Measurements from ENCODE around the gene USP5. TPM values are rescaled to one million over a fixed set of nuclear protein-coding genes. Genes with fewer than 3 reads are reported as not detected.

USP5 gene
- polyA plus RNA-seq, 1 experiment, result 90.0 TPM

DNA sequence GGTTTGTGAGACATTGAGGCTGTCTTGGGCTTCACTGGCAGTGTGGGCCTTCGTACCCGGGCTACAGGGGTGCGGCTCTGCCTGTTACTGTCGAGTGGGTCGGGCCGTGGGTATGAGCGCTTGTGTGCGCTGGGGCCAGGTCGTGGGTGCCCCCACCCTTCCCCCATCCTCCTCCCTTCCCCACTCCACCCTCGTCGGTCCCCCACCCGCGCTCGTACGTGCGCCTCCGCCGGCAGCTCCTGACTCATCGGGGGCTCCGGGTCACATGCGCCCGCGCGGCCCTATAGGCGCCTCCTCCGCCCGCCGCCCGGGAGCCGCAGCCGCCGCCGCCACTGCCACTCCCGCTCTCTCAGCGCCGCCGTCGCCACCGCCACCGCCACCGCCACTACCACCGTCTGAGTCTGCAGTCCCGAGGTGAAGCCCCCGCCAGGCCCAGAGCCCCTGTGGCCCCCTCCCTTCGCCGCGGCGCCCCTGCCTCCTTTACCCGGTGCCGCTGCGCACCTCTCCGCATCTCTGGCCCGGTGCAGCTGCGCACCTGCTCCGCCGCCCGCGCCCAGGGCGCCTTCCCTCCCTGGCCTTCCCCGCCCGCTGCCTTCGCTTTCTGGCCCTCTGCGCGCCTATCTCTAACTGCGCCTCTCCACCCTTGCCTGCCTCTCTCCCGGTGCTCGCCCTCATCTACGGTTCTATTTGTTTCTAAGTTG, 62.4 kb downstream of the USP5 start, which contains the start of gene ENO2:
Gene ENO2 (plus strand): TSS at position 335 of the 701 bp plus-strand sequence. CDS start 1,253 bp downstream, outside the sequence.
- CTCF ChIA-PET, result interaction anchor here (1.0 to 4.6 kb wide), 7 partner anchors 9 to 50 kb away, joined by 3 to 20 read pairs (median 6); partner anchors contain the start of genes SPSB2 and TPI1
- POLR2A ChIA-PET, result interaction anchor here (0.6 kb wide), 2 partner anchors 11 to 20 kb away, joined by 4 to 8 read pairs; no protein-coding TSS in a partner anchor
- peaks cover 11% of the 10 kb centered on the region for H3K36me3 ChIP-seq (ENCODE audit: control insufficient read depth, insufficient read depth, low read length)
- no peak for DNase-seq (ENCODE audit: low read depth)
- no peaks in the 10 kb centered on the region for H3K27me3 ChIP-seq (ENCODE audit: control insufficient read depth, insufficient read depth, low read length)
- peak within 1 kb of the TSS; percentile 91 for H3K4me3 ChIP-seq (ENCODE audit: low read depth, low read length)
- TF ChIP-seq, protein P1, sequence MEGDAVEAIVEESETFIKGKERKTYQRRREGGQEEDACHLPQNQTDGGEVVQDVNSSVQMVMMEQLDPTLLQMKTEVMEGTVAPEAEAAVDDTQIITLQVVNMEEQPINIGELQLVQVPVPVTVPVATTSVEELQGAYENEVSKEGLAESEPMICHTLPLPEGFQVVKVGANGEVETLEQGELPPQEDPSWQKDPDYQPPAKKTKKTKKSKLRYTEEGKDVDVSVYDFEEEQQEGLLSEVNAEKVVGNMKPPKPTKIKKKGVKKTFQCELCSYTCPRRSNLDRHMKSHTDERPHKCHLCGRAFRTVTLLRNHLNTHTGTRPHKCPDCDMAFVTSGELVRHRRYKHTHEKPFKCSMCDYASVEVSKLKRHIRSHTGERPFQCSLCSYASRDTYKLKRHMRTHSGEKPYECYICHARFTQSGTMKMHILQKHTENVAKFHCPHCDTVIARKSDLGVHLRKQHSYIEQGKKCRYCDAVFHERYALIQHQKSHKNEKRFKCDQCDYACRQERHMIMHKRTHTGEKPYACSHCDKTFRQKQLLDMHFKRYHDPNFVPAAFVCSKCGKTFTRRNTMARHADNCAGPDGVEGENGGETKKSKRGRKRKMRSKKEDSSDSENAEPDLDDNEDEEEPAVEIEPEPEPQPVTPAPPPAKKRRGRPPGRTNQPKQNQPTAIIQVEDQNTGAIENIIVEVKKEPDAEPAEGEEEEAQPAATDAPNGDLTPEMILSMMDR (IDR thresholded peaks at IDR 0.05; ENCODE audit: insufficient read depth, low read depth, low read length), result no peak

DNA sequence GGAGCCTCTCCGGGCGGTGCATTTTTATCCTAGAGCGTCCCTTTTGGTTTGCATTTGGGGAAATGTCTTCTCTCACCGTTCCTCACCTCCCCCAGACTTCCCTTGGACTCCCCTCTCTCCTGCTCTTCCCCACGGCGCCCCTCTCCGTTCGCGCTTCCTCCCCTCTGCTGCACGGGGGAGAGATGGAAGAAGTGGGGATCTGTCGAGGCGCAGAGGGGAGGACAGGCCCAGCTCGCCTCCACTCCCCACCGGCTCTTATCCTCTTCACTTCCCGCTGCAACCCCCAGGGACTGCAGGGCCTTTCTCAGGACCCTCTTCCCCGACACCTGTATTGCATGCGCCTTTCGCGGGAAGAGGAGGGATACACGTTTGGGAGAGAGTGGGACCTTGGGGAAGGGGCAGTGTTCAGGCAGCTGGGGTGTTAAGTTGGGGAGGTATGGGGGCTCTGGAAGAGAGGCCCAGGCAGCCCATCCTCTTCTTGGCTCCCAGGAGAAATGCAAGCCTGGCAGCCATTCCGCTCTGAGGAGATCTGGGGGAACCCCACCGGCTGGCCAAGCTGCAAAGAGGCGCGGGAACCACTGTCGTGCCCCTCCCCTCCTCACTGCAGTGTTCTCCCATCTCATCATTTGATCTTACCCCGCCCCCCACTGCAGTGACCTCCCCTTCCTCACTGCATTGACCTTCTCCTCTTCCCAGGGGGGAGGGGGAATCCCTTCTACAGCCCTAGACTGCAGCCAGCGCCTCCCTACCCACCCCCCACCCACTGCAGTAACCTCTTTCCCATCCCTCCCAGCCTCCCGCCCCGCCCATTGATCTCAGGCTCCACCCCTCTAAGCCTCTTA, 63.2 kb downstream of the USP5 start:
- TF ChIP-seq, protein P1 (IDR thresholded peaks at IDR 0.05; ENCODE audit: insufficient read depth, low read depth, low read length), result no peak
- no peaks in the 10 kb centered on the region for H3K27me3 ChIP-seq (ENCODE audit: control insufficient read depth, insufficient read depth, low read length)
- POLR2A ChIA-PET, result interaction anchor here (0.6 kb wide), 1 partner anchor 20 kb away, joined by 8 read pairs; no protein-coding TSS in a partner anchor
- H3K36me3 ChIP-seq (ENCODE audit: control insufficient read depth, insufficient read depth, low read length), result peaks cover 11% of the 10 kb centered on the region
- CTCF ChIA-PET, result interaction anchor here (1.0 to 4.6 kb wide), 7 partner anchors 8 to 50 kb away, joined by 3 to 20 read pairs (median 6); partner anchors contain the start of genes SPSB2 and TPI1
- DNase-seq (ENCODE audit: low read depth), result no peak
- H3K4me3 ChIP-seq (ENCODE audit: low read depth, low read length), result peak overlapping the region; percentile 91

DNA sequence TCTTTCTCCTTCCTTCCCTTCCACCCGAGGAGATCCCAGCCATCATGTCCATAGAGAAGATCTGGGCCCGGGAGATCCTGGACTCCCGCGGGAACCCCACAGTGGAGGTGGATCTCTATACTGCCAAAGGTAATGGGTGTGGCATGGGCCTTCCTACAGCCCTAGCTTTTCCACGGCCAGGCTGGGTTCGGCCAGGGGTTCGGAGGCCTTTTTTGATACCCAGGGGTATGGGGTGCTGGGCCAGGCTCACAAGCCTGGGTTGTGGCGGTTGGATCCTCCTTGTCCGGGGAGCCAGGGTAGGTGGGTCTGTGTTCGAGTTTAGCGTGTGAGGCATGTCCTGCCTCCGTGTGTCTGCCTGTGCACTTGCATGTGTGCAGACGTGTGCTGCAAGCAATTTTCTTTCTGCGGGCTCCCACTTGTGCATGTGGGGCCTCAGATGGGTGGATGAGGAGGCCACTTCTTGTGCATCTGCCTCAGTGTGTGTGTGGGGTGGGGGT, 63.9 kb downstream of the USP5 start:
- ChIA-PET POLR2A (no interaction called here), CTCF (interaction anchor here (1.5 to 4.6 kb wide), 2 partner anchors 43 to 47 kb away, joined by 4 to 20 read pairs; partner anchors contain the start of gene SPSB2)
- TF ChIP-seq, protein P1 (IDR thresholded peaks at IDR 0.05; ENCODE audit: insufficient read depth, low read depth, low read length), result no peak
- Histone ChIP-seq H3K4me3 (ENCODE audit: low read depth, low read length) (peak overlapping the region; percentile 91), H3K27me3 (ENCODE audit: control insufficient read depth, insufficient read depth, low read length) (no peaks in the 10 kb centered on the region), H3K36me3 (ENCODE audit: control insufficient read depth, insufficient read depth, low read length) (peaks cover 11% of the 10 kb centered on the region)
- no peak for DNase-seq (ENCODE audit: low read depth)

Other genes starting within 250 kb of the USP5 start
- gene CHD4, start 244.8 kb upstream of the USP5 start, polyA plus RNA-seq (2011; rRNA removed), result 69.8 and 87.6 TPM in 2 replicates
- 0.05 TPM in 1 of 2 replicates, not detected in the other for gene LPAR5, start 216.2 kb upstream of the USP5 start, polyA plus RNA-seq (2011; rRNA removed)
- gene ACRBP, start 204.7 kb upstream of the USP5 start, polyA plus RNA-seq (2011; rRNA removed), result 0.17 and 0.40 TPM in 2 replicates
- gene ING4, start 189.0 kb upstream of the USP5 start, polyA plus RNA-seq (2011; rRNA removed), result 43.0 and 61.0 TPM in 2 replicates
- 38.8 and 57.0 TPM in 2 replicates for gene ZNF384, start 162.8 kb upstream of the USP5 start, polyA plus RNA-seq (2011; rRNA removed)
- 0.44 and 0.59 TPM in 2 replicates for gene PIANP, start 151.3 kb upstream of the USP5 start, polyA plus RNA-seq (2011; rRNA removed)
- gene COPS7A, start 128.1 kb upstream of the USP5 start, polyA plus RNA-seq (2011; rRNA removed), result 128 and 200 TPM in 2 replicates
- 287 and 345 TPM in 2 replicates for gene MLF2, start 99.0 kb upstream of the USP5 start, polyA plus RNA-seq (2011; rRNA removed)
- 234 and 241 TPM in 2 replicates for gene PTMS, start 85.8 kb upstream of the USP5 start, polyA plus RNA-seq (2011; rRNA removed)
- gene LAG3, start 79.6 kb upstream of the USP5 start, polyA plus RNA-seq (2011; rRNA removed), result 0.28 and 0.50 TPM in 2 replicates
- gene CD4, start 62.6 kb upstream of the USP5 start, polyA plus RNA-seq (2011; rRNA removed), result 0.33 and 0.42 TPM in 2 replicates
- 3.3 and 6.6 TPM in 2 replicates for gene GPR162, start 30.3 kb upstream of the USP5 start, polyA plus RNA-seq (2011; rRNA removed)
- 40.9 and 71.6 TPM in 2 replicates for gene P3H3, start 23.7 kb upstream of the USP5 start, polyA plus RNA-seq (2011; rRNA removed)
- 3.3 and 5.3 TPM in 2 replicates for gene GNB3, start 11.2 kb upstream of the USP5 start, polyA plus RNA-seq (2011; rRNA removed)
- gene CDCA3, start 864 bp upstream of the USP5 start, polyA plus RNA-seq (2011; rRNA removed), result 39.2 and 57.1 TPM in 2 replicates
- gene TPI1, start 15.4 kb downstream of the USP5 start, polyA plus RNA-seq (2011; rRNA removed), result 2,446 and 2,656 TPM in 2 replicates
- gene SPSB2, start 21.2 kb downstream of the USP5 start, polyA plus RNA-seq (2011; rRNA removed), result 5.0 and 7.3 TPM in 2 replicates
- gene LRRC23, start 52.7 kb downstream of the USP5 start, polyA plus RNA-seq (2011; rRNA removed), result 12.7 and 13.3 TPM in 2 replicates
- 27.9 and 29.7 TPM in 2 replicates for gene ENO2, start 62.4 kb downstream of the USP5 start, polyA plus RNA-seq (2011; rRNA removed)
- gene ATN1, start 75.8 kb downstream of the USP5 start, polyA plus RNA-seq (2011; rRNA removed), result 13.0 and 15.9 TPM in 2 replicates
- gene RNU7-1, start 91.7 kb downstream of the USP5 start, polyA plus RNA-seq (2011; rRNA removed), result not detected in 2 replicates
- gene C12orf57, start 91.9 kb downstream of the USP5 start, polyA plus RNA-seq (2011; rRNA removed), result 489 and 709 TPM in 2 replicates
- gene PTPN6, start 99.2 kb downstream of the USP5 start, polyA plus RNA-seq (2011; rRNA removed), result 0.15 and 0.27 TPM in 2 replicates
- 283 and 369 TPM in 2 replicates for gene PHB2, start 118.5 kb downstream of the USP5 start, polyA plus RNA-seq (2011; rRNA removed)
- 37.5 and 53.9 TPM in 2 replicates for gene EMG1, start 118.8 kb downstream of the USP5 start, polyA plus RNA-seq (2011; rRNA removed)
- 26.3 and 31.2 TPM in 2 replicates for gene LPCAT3, start 166.3 kb downstream of the USP5 start, polyA plus RNA-seq (2011; rRNA removed)
- gene C1S, start 208.6 kb downstream of the USP5 start, polyA plus RNA-seq (2011; rRNA removed), result 329 and 341 TPM in 2 replicates
- 668 and 703 TPM in 2 replicates for gene C1R, start 240.3 kb downstream of the USP5 start, polyA plus RNA-seq (2011; rRNA removed)

Data from BJ (cell line).